Uterus (tissue), 4 donors: ENCODE data around the gene ARHGEF28. TPM values are rescaled to one million over a fixed set of nuclear protein-coding genes. Genes with fewer than 3 reads are reported as not detected.

ENCODE experiments used
- DNase-seq, 2 donors: peaks; one replicate each; pipeline ENCODE4 v3.0.0-alpha.2; 2019 to 2020
- H3K27ac ChIP-seq, 2 donors: fragments of 200-600 bp; sonication (generic); 1 replicate in 1 of 2; 2 replicates in 1 of 2; pipeline ENCODE4 v1.5.1; 2016 to 2018
- H3K27me3 ChIP-seq, 2 donors: fragments of 200-600 bp; sonication (generic); one replicate each; pipeline ENCODE4 v1.5.1; 2018 to 2019; ENCODE audit warnings: control low read depth in 1 of 2
- H3K36me3 ChIP-seq, 2 donors: fragments of 200-600 bp; sonication (generic); one replicate each; pipeline ENCODE4 v1.5.1; 2019; ENCODE audit warnings: control low read depth in 1 of 2
- H3K4me1 ChIP-seq, 2 donors: fragments of 200-600 bp; sonication (generic); one replicate each; pipeline ENCODE4 v1.5.1; 2018 to 2019; ENCODE audit warnings: control low read depth in 1 of 2
- H3K4me3 ChIP-seq, 2 donors: fragments of 200-600 bp; sonication (generic); 1 replicate in 1 of 2; 2 replicates in 1 of 2; pipeline ENCODE4 v1.5.1; 2018 to 2019; ENCODE audit warnings: mild to moderate bottlenecking in 1 of 2
- H3K9me3 ChIP-seq, 2 donors: fragments of 200-600 bp; sonication (generic); one replicate each; pipeline ENCODE4 v1.5.1; 2019; ENCODE audit warnings: control low read depth in 1 of 2
- CTCF ChIP-seq, 4 experiments: fragments of 200-600 bp in 2 of 4; fragments of 450-650 bp in 2 of 4; sonication (generic) in 2 of 4; IDR thresholded peaks; one replicate each; pipeline ENCODE4 v1.5.1; 2016 to 2019; ENCODE audit warnings: antibody characterized with exemption in 4 of 4, mild to moderate bottlenecking in 2 of 4, moderate library complexity in 1 of 4
- POLR2A ChIP-seq, 2 donors: fragments of 450-650 bp; IDR thresholded peaks; one replicate each; pipeline ENCODE4 v1.6.1; 2016; ENCODE audit warnings: antibody characterized with exemption in 2 of 2, mild to moderate bottlenecking in 1 of 2, moderate library complexity in 1 of 2
- intact Hi-C: fragments of 100-400 bp; cut with DNase I; formaldehyde crosslinking; loops from one replicate; pipeline ENCODE4 v1.15.1; 2023; ENCODE audit warnings: low total_unique reads
- total RNA-seq, 4 donors: library from RNA; depleted of rRNA in 3 of 4; stranded (reverse); fragments of >200 nt in 3 of 4; gene quantifications; one replicate each; pipeline versions ENCODE4 v1.1.0 to v1.2.4, GENCODE V29; 2014 to 2023
- donor health status: DM: yes; HTN: yes; CAD: no.

Gene ARHGEF28
- total RNA-seq, 4 donors from 2014 or later: 11.9 to 23.2 (median 19.3) TPM

- intact Hi-C loops: no loop called here
- DNase-seq: no peak
- H3K27me3 ChIP-seq: no peaks in the 10 kb centered on the region
- no peaks in the 10 kb centered on the region for H3K4me1 ChIP-seq
- no peak overlapping the region for H3K4me3 ChIP-seq
- no peaks in the 10 kb centered on the region for H3K9me3 ChIP-seq
- H3K27ac ChIP-seq: no peak overlapping the region
- no peaks in the 10 kb centered on the region for H3K36me3 ChIP-seq
- no peak for TF ChIP-seq CTCF (IDR thresholded peaks at IDR 0.05)
- no peak for TF ChIP-seq POLR2A (IDR thresholded peaks at IDR 0.05)
Observed at GRCh38 chr5:73887688-73888087, 261.7 kb downstream of the ARHGEF28 start.

- no peak overlapping the region for H3K27ac ChIP-seq
- no peak for DNase-seq
- H3K27me3 ChIP-seq: no peaks in the 10 kb centered on the region
- no peaks in the 10 kb centered on the region for H3K4me1 ChIP-seq
- H3K9me3 ChIP-seq: no peaks in the 10 kb centered on the region
- no peak overlapping the region for H3K4me3 ChIP-seq
- intact Hi-C loops: no loop called here
- TF ChIP-seq POLR2A (IDR thresholded peaks at IDR 0.05) (no peak), CTCF (IDR thresholded peaks at IDR 0.05) (no peak)
- no peaks in the 10 kb centered on the region for H3K36me3 ChIP-seq
Observed at GRCh38 chr5:73890569-73890968, 264.6 kb downstream of the ARHGEF28 start.

GRCh38 chr5:73892218-73892617 is 266.2 kb downstream of the ARHGEF28 start:
- no peaks in the 10 kb centered on the region for H3K4me1 ChIP-seq
- no peak overlapping the region for H3K27ac ChIP-seq
- no peak overlapping the region for H3K4me3 ChIP-seq
- no peaks in the 10 kb centered on the region for H3K36me3 ChIP-seq
- H3K9me3 ChIP-seq: no peaks in the 10 kb centered on the region
- DNase-seq: no peak
- intact Hi-C loops: no loop called here
- TF ChIP-seq POLR2A (IDR thresholded peaks at IDR 0.05) (no peak), CTCF (IDR thresholded peaks at IDR 0.05) (no peak)
- no peaks in the 10 kb centered on the region for H3K27me3 ChIP-seq

- TF ChIP-seq POLR2A (IDR thresholded peaks at IDR 0.05) (no peak), CTCF (IDR thresholded peaks at IDR 0.05) (no peak)
Observed at GRCh38 chr5:73892806-73893205, 266.8 kb downstream of the ARHGEF28 start.

GRCh38 chr5:73893813-73894212 is 267.8 kb downstream of the ARHGEF28 start:
- Histone ChIP-seq H3K27me3 (no peaks in the 10 kb centered on the region), H3K4me3 (no peak overlapping the region), H3K9me3 (no peaks in the 10 kb centered on the region), H3K27ac (no peak overlapping the region), H3K36me3 (no peaks in the 10 kb centered on the region), H3K4me1 (no peaks in the 10 kb centered on the region)
- DNase-seq: no peak
- TF ChIP-seq CTCF (IDR thresholded peaks at IDR 0.05) (no peak), POLR2A (IDR thresholded peaks at IDR 0.05) (no peak)
- intact Hi-C loops: no loop called here

More at GRCh38 chr5:73892806-73893205, 266.8 kb downstream of the ARHGEF28 start:
- H3K9me3 ChIP-seq: no peaks in the 10 kb centered on the region
- no peak for DNase-seq
- intact Hi-C loops: no loop called here
- H3K36me3 ChIP-seq: no peaks in the 10 kb centered on the region
- H3K4me3 ChIP-seq: no peak overlapping the region
- H3K27ac ChIP-seq: no peak overlapping the region
- no peaks in the 10 kb centered on the region for H3K27me3 ChIP-seq
- H3K4me1 ChIP-seq: no peaks in the 10 kb centered on the region
